Vagina (tissue), 2 donors: ENCODE results near the gene STIM2. TPM values are rescaled to one million over a fixed set of nuclear protein-coding genes. Genes with fewer than 3 reads are reported as not detected.

Experiments
- DNase-seq, 2 donors: peaks; one replicate each; pipeline ENCODE4 v3.0.0-alpha.2; 2017; ENCODE audit errors: extremely low spot score in 2 of 2
- H3K27ac ChIP-seq: fragments of 200-600 bp; sonication (generic); one replicate; pipeline ENCODE4 v1.5.1; 2019
- H3K27me3 ChIP-seq: fragments of 200-600 bp; sonication (generic); one replicate; pipeline ENCODE4 v1.5.1; 2019
- H3K36me3 ChIP-seq, 2 donors: fragments of 200-600 bp; sonication (generic); one replicate each; pipeline ENCODE4 v1.5.1; 2017 to 2019
- H3K4me1 ChIP-seq: fragments of 200-600 bp; sonication (generic); one replicate; pipeline ENCODE4 v1.5.1; 2019
- H3K4me3 ChIP-seq, 2 donors: fragments of 200-600 bp; sonication (generic); 1 replicate in 1 of 2; 2 replicates in 1 of 2; pipeline ENCODE4 v1.5.1; 2016 to 2019
- H3K9me3 ChIP-seq: fragments of 200-600 bp; sonication (generic); one replicate; pipeline ENCODE4 v1.5.1; 2019
- POLR2A ChIP-seq, 2 donors: fragments of 450-650 bp; IDR thresholded peaks; one replicate each; pipeline ENCODE4 v1.6.1; 2017; ENCODE audit warnings: antibody characterized with exemption in 2 of 2, mild to moderate bottlenecking in 2 of 2, moderate library complexity in 2 of 2
- POLR2AphosphoS5 ChIP-seq, 2 donors: sonication (generic); formaldehyde crosslinking; IDR thresholded peaks; one replicate each; pipeline ENCODE4 v1.9.0; 2017; ENCODE audit warnings: antibody characterized with exemption in 2 of 2, mild to moderate bottlenecking in 2 of 2, low read depth in 1 of 2; ENCODE audit not compliant: insufficient read depth in 1 of 2
- intact Hi-C: fragments of 100-400 bp; cut with DNase I; formaldehyde crosslinking; loops from one replicate; pipeline ENCODE4 v1.15.1; 2023
- total RNA-seq: library from RNA; depleted of rRNA; stranded (reverse); fragments of >200 nt; gene quantifications from one replicate; pipeline ENCODE4 v1.2.3, GENCODE V29; 2016
- TF ChIP-seq, protein P1 (sequence below), 3 experiments: fragments of 450-650 bp in 2 of 3; fragments of 200-600 bp in 1 of 3; sonication (generic) in 1 of 3; IDR thresholded peaks; one replicate each; pipeline ENCODE4 v1.5.1; 2017 to 2019; ENCODE audit warnings: antibody characterized with exemption in 3 of 3, mild to moderate bottlenecking in 2 of 3, moderate library complexity in 2 of 3

The STIM2 gene
- total RNA-seq, 1 donor from 2014 or later, result 39.5 TPM

DNA sequence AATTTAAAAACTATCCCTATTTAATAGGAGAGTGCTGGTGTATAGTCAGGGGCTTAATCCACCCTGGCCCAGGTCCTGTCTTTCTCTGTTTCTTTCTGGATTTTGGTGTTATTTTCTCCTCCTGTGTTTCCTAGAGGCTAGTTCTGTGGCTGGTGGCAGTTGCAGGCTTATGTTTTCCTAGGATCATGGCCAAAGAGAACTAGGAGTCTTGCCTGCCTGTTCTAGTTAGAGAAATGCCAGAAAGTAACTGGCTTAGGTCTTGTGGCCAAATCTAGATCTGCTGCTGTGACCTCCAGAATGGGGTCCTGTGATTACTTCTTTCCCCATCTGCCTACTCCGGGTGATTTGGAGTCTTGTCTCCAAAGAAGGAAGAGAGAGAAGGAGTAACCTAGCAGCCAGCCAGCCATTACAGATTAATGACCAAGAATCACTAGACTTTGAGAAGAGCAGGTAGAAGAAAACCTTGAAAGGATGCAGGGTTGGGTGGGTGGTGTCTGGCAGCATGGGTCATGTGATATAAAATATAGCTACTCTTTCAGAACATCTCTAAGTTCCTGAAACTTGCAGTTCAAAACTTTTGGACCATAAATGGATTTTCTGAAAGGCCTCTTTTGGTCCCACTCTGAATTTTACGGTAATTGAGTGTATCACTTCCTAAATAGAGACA lies 117.9 kb downstream of the STIM2 start:
- Histone ChIP-seq H3K4me3 (no peak overlapping the region), H3K27ac (no peak overlapping the region), H3K36me3 (no peaks in the 10 kb centered on the region), H3K4me1 (no peaks in the 10 kb centered on the region), H3K27me3 (no peaks in the 10 kb centered on the region), H3K9me3 (no peaks in the 10 kb centered on the region)
- no peak for TF ChIP-seq POLR2A (IDR thresholded peaks at IDR 0.05)
- intact Hi-C loops, result no loop called here
- no peak for DNase-seq

DNA sequence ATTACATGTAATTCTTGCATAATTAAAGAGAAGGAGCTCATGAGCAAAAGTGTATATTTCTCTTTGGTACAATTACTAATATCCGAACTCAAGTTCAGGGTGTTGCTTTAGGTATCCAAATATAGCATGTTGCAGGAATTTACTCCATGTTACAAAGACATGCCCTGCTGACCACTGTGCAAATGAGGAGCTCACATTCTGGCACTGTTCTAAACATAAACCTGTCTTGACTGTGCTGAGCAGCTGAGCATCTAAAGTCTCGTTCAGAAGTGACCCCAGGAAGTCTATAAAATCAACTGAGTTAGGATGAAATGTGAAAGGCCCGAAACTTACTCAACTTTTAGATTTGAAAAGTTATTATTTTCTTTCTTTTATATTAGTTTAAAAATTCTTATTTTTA lies 124.3 kb downstream of the STIM2 start:
- no peaks in the 10 kb centered on the region for H3K27me3 ChIP-seq
- no peaks in the 10 kb centered on the region for H3K9me3 ChIP-seq
- no peak for DNase-seq
- H3K27ac ChIP-seq, result no peak overlapping the region
- intact Hi-C loops, result no loop called here
- no peak overlapping the region for H3K4me3 ChIP-seq
- TF ChIP-seq POLR2A (IDR thresholded peaks at IDR 0.05) (no peak), POLR2AphosphoS5 (IDR thresholded peaks at IDR 0.05; ENCODE audit: insufficient read depth in 1 of 2, low read depth in 1 of 2) (no peak)
- TF ChIP-seq, protein P1, sequence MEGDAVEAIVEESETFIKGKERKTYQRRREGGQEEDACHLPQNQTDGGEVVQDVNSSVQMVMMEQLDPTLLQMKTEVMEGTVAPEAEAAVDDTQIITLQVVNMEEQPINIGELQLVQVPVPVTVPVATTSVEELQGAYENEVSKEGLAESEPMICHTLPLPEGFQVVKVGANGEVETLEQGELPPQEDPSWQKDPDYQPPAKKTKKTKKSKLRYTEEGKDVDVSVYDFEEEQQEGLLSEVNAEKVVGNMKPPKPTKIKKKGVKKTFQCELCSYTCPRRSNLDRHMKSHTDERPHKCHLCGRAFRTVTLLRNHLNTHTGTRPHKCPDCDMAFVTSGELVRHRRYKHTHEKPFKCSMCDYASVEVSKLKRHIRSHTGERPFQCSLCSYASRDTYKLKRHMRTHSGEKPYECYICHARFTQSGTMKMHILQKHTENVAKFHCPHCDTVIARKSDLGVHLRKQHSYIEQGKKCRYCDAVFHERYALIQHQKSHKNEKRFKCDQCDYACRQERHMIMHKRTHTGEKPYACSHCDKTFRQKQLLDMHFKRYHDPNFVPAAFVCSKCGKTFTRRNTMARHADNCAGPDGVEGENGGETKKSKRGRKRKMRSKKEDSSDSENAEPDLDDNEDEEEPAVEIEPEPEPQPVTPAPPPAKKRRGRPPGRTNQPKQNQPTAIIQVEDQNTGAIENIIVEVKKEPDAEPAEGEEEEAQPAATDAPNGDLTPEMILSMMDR (IDR thresholded peaks at IDR 0.05), result no peak
- H3K36me3 ChIP-seq, result no peaks in the 10 kb centered on the region
- no peaks in the 10 kb centered on the region for H3K4me1 ChIP-seq

DNA sequence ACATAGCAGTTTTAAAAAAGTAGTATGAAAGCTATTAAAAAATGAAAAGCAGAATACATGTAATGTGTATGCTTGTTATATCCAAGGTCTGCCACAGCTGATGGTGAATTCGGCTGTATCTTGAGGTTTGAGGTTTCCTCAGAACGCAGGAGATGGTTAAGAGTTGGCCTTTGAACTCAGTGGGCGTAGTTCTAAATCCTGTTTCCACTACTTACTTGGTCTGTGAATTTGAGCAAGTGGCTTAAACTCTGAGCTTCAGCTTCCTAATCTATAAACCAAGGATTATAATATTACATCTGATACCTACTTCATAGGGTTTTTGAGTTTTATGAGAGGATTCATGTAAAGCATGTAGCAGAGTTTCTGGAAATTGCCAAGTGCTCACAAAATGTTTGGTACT lies 125.2 kb downstream of the STIM2 start:
- H3K27me3 ChIP-seq, result no peaks in the 10 kb centered on the region
- DNase-seq, result no peak
- intact Hi-C loops, result no loop called here
- no peak overlapping the region for H3K4me3 ChIP-seq
- no peaks in the 10 kb centered on the region for H3K9me3 ChIP-seq
- no peak overlapping the region for H3K27ac ChIP-seq
- H3K36me3 ChIP-seq, result no peaks in the 10 kb centered on the region
- TF ChIP-seq, protein P1 (IDR thresholded peaks at IDR 0.05), result no peak
- TF ChIP-seq POLR2AphosphoS5 (IDR thresholded peaks at IDR 0.05; ENCODE audit: insufficient read depth in 1 of 2, low read depth in 1 of 2) (no peak), POLR2A (IDR thresholded peaks at IDR 0.05) (no peak)
- H3K4me1 ChIP-seq, result no peaks in the 10 kb centered on the region

DNA sequence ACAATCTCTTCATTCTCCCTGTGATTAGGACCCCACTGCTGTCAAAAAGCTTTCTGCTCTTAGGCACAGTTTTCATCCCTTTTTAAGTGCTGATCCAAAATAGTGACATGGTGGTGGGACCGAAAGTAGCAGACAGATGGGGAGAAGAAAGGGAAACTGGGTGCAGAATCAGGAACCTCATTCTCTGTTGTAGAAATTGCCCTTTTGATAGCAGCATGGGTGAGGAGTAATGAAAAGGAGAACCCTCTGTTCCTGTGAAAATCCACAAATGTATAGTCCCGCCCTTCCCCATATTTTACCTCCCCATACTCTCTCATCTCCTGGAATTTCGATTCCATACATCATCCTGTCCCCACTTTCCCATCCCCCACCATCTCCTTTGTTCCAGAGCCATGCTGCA lies 126.5 kb downstream of the STIM2 start:
- Histone ChIP-seq H3K4me1 (peaks cover 1% of the 10 kb centered on the region), H3K27me3 (no peaks in the 10 kb centered on the region), H3K36me3 (no peaks in the 10 kb centered on the region), H3K9me3 (no peaks in the 10 kb centered on the region), H3K4me3 (no peak overlapping the region), H3K27ac (no peak overlapping the region)
- intact Hi-C loops, result no loop called here
- TF ChIP-seq, protein P1 (IDR thresholded peaks at IDR 0.05), result no peak
- TF ChIP-seq POLR2AphosphoS5 (IDR thresholded peaks at IDR 0.05; ENCODE audit: insufficient read depth in 1 of 2, low read depth in 1 of 2) (no peak), POLR2A (IDR thresholded peaks at IDR 0.05) (no peak)
- no peak for DNase-seq

DNA sequence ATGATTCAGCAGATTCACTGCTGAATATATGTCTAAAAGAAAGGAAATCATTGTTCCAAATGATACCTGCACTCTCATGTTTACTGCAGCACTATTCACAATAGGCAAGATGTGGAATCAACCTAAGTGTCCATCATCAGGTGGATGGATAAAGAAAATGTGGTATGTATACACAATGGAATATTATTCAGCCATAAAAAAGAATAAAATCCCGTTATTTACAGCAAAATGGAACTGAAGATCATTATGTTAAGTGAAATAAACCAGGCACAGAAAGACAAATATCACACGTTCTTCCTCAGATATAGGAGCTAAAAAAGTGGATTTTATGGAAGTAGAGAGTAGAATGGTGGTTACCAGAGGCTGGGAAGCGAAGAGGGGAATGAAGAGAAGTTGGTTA lies 130.4 kb downstream of the STIM2 start:
- Histone ChIP-seq H3K36me3 (no peaks in the 10 kb centered on the region), H3K4me1 (peaks cover 25% of the 10 kb centered on the region), H3K27ac (no peak overlapping the region), H3K9me3 (no peaks in the 10 kb centered on the region), H3K27me3 (no peaks in the 10 kb centered on the region), H3K4me3 (no peak overlapping the region)
- intact Hi-C loops, result no loop called here
- TF ChIP-seq POLR2AphosphoS5 (IDR thresholded peaks at IDR 0.05; ENCODE audit: insufficient read depth in 1 of 2, low read depth in 1 of 2), result no peak
- TF ChIP-seq POLR2A (IDR thresholded peaks at IDR 0.05), result no peak
- TF ChIP-seq, protein P1 (IDR thresholded peaks at IDR 0.05), result no peak
- no peak for DNase-seq
